Kasumi-1 (cell line): ENCODE measurements around the gene DPY19L3.
A peak's percentile ranks its signal among the peaks of the same experiment; 100 is the strongest.

Experiments used
- DNase-seq, 2 experiments: peaks; one replicate each; lab custom pipeline; 2025; lab: John Stamatoyannopoulos, UW

Gene DPY19L3

GRCh38 chr19:32519023-32519422 lies 113.5 kb downstream of the DPY19L3 start:
- DNase-seq: peak; percentile 66 to 83

- DNase-seq: no peak
Measured at GRCh38 chr19:32522967-32523366, 117.4 kb downstream of the DPY19L3 start.

- no peak for DNase-seq
Measured at GRCh38 chr19:32526895-32527294, 121.3 kb downstream of the DPY19L3 start.

GRCh38 chr19:32530773-32531172 lies 125.2 kb downstream of the DPY19L3 start:
- DNase-seq: no peak

- peak; percentile 18 to 21 for DNase-seq
Measured at GRCh38 chr19:32532233-32532632, 126.7 kb downstream of the DPY19L3 start.
